Natural killer cell (primary cell): ENCODE measurements around the gene JDP2. TPM values are rescaled to one million over a fixed set of nuclear protein-coding genes. Genes with fewer than 3 reads are reported as not detected.

Experiments used
- ATAC-seq, 3 donors: fragments of 150-1000 bp in 2 of 3; fragments of 200-7000 bp in 1 of 3; cut with Tn5 transposase; 1 replicate in 1 of 3; 2 replicates in 2 of 3; pipeline ENCODE4 v1.10.0; 2021; ENCODE audit warnings: mild to moderate bottlenecking in 2 of 3, moderate library complexity in 2 of 3
- DNase-seq, 2 donors: peaks; one replicate each; pipeline versions ENCODE4 v3.0.0 to v3.0.0-alpha.2; 2013 to 2021; ENCODE audit warnings: mixed read lengths in 1 of 2
- H3K27ac ChIP-seq: one replicate; pipeline ENCODE4 v1.5.1; 2013; ENCODE audit warnings: mild to moderate bottlenecking, low read length
- H3K27me3 ChIP-seq: one replicate; pipeline ENCODE4 v1.6.1; 2013; ENCODE audit warnings: low read length; ENCODE audit not compliant: control insufficient read depth, insufficient read depth
- H3K36me3 ChIP-seq: one replicate; pipeline ENCODE4 v1.6.1; 2013; ENCODE audit warnings: low read length; ENCODE audit not compliant: control insufficient read depth, insufficient read depth
- H3K4me1 ChIP-seq: one replicate; pipeline ENCODE4 v1.6.1; 2013; ENCODE audit warnings: low read length; ENCODE audit not compliant: control insufficient read depth, insufficient read depth
- H3K4me3 ChIP-seq: one replicate; pipeline ENCODE4 v1.5.1; 2013; ENCODE audit warnings: low read length
- H3K9me3 ChIP-seq: one replicate; pipeline ENCODE4 v1.6.1; 2013; ENCODE audit warnings: low read length; ENCODE audit not compliant: control insufficient read depth, insufficient read depth
- H3K27ac Mint-ChIP-seq, 2 donors: one replicate each; pipeline ENCODE4 v1.8.0; 2022; ENCODE audit warnings: mild to moderate bottlenecking in 2 of 2, mixed read lengths in 2 of 2, moderate library complexity in 1 of 2
- H3K27me3 Mint-ChIP-seq, 2 donors: one replicate each; pipeline ENCODE4 v1.8.0; 2022; ENCODE audit warnings: low read depth in 2 of 2, mixed read lengths in 2 of 2
- H3K36me3 Mint-ChIP-seq: one replicate; pipeline ENCODE4 v1.8.0; 2022; ENCODE audit warnings: mixed read lengths
- H3K4me1 Mint-ChIP-seq, 2 donors: one replicate each; pipeline ENCODE4 v1.8.0; 2022; ENCODE audit warnings: mixed read lengths in 2 of 2
- H3K4me3 Mint-ChIP-seq: one replicate; pipeline ENCODE4 v1.8.0; 2022; ENCODE audit warnings: mild to moderate bottlenecking, moderate library complexity, mixed read lengths
- H3K9me3 Mint-ChIP-seq, 2 donors: one replicate each; pipeline ENCODE4 v1.8.0; 2022; ENCODE audit warnings: mixed read lengths in 2 of 2
- WGBS: methylation state at CpG from one replicate; pipeline ENCODE4 v1.1.7; 2013; ENCODE audit warnings: missing lambda C conversion rate; ENCODE audit not compliant: insufficient coverage; 5-methylcytosine and 5-hydroxymethylcytosine counted together
- intact Hi-C: fragments of 100-400 bp; cut with micrococcal nuclease; formaldehyde crosslinking; loops from one replicate; pipeline ENCODE4 v1.14.2; 2022
- total RNA-seq, 4 donors: library from RNA; stranded (reverse); fragments of 120-200 nt in 1 of 4; gene quantifications; one replicate each; pipeline versions ENCODE4 v1.2.3 to v1.2.4, GENCODE V29; 2013 to 2022
- TF ChIP-seq, protein P1 (sequence below): fragments of 200-600 bp; IDR thresholded peaks from one replicate; pipeline ENCODE4 v1.8.0; 2022; ENCODE audit warnings: antibody characterized with exemption

JDP2 gene
- total RNA-seq, 3 donors from 2014 or later (not counting 1 experiment from before 2014, with no cell fraction given) = 1.9 to 10.5 (median 3.2) TPM

DNA sequence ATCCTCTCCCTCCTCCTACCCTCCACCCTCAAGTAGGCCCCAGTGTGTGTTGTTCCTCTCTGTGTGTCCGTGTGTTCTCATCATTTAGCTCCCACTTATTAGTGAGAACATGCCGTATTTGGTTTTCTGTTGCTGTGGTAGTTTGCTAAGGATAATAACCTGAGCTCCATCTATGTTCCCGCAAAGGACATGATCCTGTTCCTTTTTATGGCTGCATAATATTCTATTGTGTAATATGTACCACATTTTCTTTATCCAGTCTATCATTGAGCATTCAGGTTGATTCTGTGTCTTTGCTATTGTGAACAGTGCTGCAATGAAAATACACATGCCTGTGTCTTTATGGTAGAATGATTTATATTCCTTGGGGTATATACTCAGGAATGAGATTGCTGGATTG, 30.5 kb downstream of the JDP2 start:
- no peaks in the 10 kb centered on the region for H3K27me3 ChIP-seq
- TF ChIP-seq, protein P1, sequence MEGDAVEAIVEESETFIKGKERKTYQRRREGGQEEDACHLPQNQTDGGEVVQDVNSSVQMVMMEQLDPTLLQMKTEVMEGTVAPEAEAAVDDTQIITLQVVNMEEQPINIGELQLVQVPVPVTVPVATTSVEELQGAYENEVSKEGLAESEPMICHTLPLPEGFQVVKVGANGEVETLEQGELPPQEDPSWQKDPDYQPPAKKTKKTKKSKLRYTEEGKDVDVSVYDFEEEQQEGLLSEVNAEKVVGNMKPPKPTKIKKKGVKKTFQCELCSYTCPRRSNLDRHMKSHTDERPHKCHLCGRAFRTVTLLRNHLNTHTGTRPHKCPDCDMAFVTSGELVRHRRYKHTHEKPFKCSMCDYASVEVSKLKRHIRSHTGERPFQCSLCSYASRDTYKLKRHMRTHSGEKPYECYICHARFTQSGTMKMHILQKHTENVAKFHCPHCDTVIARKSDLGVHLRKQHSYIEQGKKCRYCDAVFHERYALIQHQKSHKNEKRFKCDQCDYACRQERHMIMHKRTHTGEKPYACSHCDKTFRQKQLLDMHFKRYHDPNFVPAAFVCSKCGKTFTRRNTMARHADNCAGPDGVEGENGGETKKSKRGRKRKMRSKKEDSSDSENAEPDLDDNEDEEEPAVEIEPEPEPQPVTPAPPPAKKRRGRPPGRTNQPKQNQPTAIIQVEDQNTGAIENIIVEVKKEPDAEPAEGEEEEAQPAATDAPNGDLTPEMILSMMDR = no peak
- intact Hi-C loops = no loop called here
- no peaks in the 10 kb centered on the region for H3K36me3 Mint-ChIP-seq
- H3K4me1 Mint-ChIP-seq = peaks cover 9 to 15% of the 10 kb centered on the region in 2 donors
- peaks cover 0 to 2% of the 10 kb centered on the region in 2 donors for H3K27me3 Mint-ChIP-seq
- DNase-seq = no peak
- H3K36me3 ChIP-seq = no peaks in the 10 kb centered on the region
- no peak overlapping the region for H3K4me3 Mint-ChIP-seq
- 100% methylated on average over 2 of the region's 3 CpGs for WGBS
- H3K4me3 ChIP-seq = no peak overlapping the region
- H3K27ac ChIP-seq = no peak overlapping the region
- no peaks in the 10 kb centered on the region for H3K9me3 Mint-ChIP-seq
- peak overlapping the region in 1 of 2 donors; percentile 68 for H3K27ac Mint-ChIP-seq
- peaks cover 17% of the 10 kb centered on the region for H3K4me1 ChIP-seq
- no peaks in the 10 kb centered on the region for H3K9me3 ChIP-seq
- ATAC-seq = no peak

DNA sequence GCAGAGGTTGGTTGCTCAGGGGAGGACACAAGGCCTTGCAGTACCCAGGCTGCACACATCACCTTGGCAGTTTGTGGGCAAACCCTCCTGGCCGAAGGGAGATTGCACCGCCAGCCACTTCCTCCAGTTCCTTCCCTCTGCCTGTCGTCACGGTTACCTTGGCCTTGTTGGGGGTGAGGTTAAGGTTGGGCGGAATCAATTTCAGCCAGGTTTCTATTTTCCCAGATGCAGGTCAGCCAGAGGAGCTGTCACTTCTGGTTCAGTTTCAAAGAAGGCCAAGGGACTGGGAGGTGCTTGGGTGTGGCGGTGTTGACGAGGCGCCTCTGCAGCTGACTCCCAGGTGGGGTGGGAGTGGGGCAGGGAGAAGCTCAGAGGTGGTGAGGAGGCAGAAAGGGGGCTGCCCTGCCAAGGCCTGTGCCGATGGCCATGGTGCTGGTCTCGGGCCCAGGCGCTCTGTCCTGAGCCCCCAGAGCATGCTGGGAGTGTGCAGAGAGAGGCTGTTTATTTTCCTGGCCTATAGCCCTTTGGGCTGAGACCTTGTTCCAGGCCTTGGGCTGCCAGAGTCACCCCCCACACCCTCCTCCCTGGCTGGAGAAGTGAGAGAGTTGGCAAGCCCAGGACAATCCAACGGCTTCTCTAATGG, 31.4 kb downstream of the JDP2 start:
- Mint-ChIP-seq H3K4me1 (peaks cover 9 to 10% of the 10 kb centered on the region in 2 donors), H3K27me3 (peaks cover 0 to 2% of the 10 kb centered on the region in 2 donors), H3K4me3 (no peak overlapping the region), H3K36me3 (no peaks in the 10 kb centered on the region), H3K9me3 (no peaks in the 10 kb centered on the region), H3K27ac (peak overlapping the region in 1 of 2 donors; percentile 68)
- ATAC-seq = peak; percentile 54 to 82 (median 64)
- no peaks in the 10 kb centered on the region for H3K36me3 ChIP-seq
- H3K27me3 ChIP-seq = no peaks in the 10 kb centered on the region
- H3K4me1 ChIP-seq = peaks cover 13% of the 10 kb centered on the region
- peak in 1 of 2 donors; percentile 6 for DNase-seq
- intact Hi-C loops = no loop called here
- TF ChIP-seq, protein P1 = no peak
- no peaks in the 10 kb centered on the region for H3K9me3 ChIP-seq
- 45% methylated on average over 12 of the region's 12 CpGs for WGBS
- H3K4me3 ChIP-seq = no peak overlapping the region
- H3K27ac ChIP-seq = peak overlapping the region; percentile 50

DNA sequence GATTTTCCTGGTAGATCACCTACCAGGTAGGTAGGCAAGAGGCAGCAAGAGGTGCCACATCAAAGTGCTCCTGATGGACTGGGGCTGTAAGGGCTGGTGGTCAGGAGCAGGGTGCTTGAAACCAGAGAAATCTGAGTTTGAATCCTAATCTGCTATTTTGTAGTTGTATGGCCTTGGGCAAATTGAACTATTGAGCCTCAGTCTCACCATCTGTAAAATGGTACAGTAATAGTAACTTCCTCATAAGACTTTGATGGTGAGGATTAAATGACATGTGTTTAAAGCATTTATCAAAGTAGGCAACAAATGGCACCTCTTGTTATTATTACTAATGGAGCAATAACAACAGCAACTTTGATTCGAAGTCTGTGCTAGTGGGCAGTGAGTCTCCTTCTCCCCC, 32.0 kb downstream of the JDP2 start:
- Histone ChIP-seq H3K4me1 (peaks cover 13% of the 10 kb centered on the region), H3K27ac (peak overlapping the region; percentile 50), H3K36me3 (no peaks in the 10 kb centered on the region), H3K4me3 (no peak overlapping the region), H3K9me3 (no peaks in the 10 kb centered on the region), H3K27me3 (no peaks in the 10 kb centered on the region)
- intact Hi-C loops = no loop called here
- no peak overlapping the region for H3K4me3 Mint-ChIP-seq
- H3K36me3 Mint-ChIP-seq = no peaks in the 10 kb centered on the region
- ATAC-seq (no peak), DNase-seq (no peak)
- no peaks in the 10 kb centered on the region for H3K9me3 Mint-ChIP-seq
- H3K4me1 Mint-ChIP-seq = peaks cover 9 to 10% of the 10 kb centered on the region in 2 donors
- WGBS = no CpG with 5 or more reads among the region's 1 CpG
- TF ChIP-seq, protein P1 = no peak
- H3K27me3 Mint-ChIP-seq = peaks cover 0 to 2% of the 10 kb centered on the region in 2 donors
- no peak overlapping the region for H3K27ac Mint-ChIP-seq

DNA sequence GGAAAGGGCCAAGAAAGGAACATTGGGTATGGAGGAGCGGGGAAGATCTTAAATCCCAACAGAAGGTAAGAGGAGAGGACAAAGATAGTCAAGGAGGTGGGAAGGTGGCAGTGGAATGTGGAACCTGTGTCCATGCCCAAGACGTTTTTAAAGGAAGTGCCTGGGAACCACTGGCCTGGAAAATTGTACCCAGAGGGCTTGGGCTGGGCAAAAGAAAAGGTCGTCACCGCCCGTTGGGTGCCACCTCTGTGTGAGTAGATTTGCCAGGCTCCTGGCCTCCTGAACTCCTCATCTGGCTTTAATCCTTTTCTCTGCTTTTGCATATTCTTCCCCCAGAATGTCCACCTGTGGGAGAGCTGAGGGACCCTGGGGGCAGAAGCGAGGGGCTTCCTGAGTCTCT, 32.6 kb downstream of the JDP2 start:
- no peak for ATAC-seq
- no peak overlapping the region for H3K27ac Mint-ChIP-seq
- H3K4me1 Mint-ChIP-seq = peaks cover 9 to 10% of the 10 kb centered on the region in 2 donors
- TF ChIP-seq, protein P1 = no peak
- H3K4me3 Mint-ChIP-seq = no peak overlapping the region
- Histone ChIP-seq H3K4me3 (no peak overlapping the region), H3K4me1 (peaks cover 13% of the 10 kb centered on the region), H3K9me3 (no peaks in the 10 kb centered on the region), H3K27me3 (no peaks in the 10 kb centered on the region), H3K36me3 (no peaks in the 10 kb centered on the region), H3K27ac (no peak overlapping the region)
- no peaks in the 10 kb centered on the region for H3K9me3 Mint-ChIP-seq
- intact Hi-C loops = no loop called here
- H3K36me3 Mint-ChIP-seq = no peaks in the 10 kb centered on the region
- DNase-seq = no peak
- WGBS = 90% methylated on average over 6 of the region's 6 CpGs
- peaks cover 0 to 2% of the 10 kb centered on the region in 2 donors for H3K27me3 Mint-ChIP-seq
